ENCODE results near the gene PARD3. TPM values are rescaled to one million over a fixed set of nuclear protein-coding genes. Genes with fewer than 3 reads are reported as not detected.

PARD3 gene
- total RNA-seq, 2 donors from 2014 or later, result 36.1 to 48.5 TPM

GRCh38 chr10:34133406-34133805, 681.7 kb downstream of the PARD3 start:
- ATAC-seq, result no peak

DNA sequence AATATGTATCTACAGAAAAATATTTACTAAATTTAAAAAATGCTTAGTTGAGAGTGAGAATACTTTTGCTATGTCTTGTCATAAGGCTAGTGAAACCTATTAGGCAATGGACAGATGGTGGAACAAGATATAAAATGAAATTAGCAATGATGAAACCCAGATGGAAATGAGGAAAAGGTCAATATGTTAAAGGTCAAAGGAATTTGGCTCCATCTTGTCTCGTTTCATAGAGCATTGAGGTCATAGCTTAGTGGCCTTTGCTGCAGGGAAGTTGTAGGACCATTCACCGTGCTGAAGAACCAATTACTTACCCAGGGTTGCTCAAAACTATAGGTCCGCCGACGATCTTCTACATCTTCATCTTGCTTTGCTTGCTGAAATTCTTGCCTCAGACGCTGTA, 683.9 kb downstream of the PARD3 start:
- TF ChIP-seq, protein P1, sequence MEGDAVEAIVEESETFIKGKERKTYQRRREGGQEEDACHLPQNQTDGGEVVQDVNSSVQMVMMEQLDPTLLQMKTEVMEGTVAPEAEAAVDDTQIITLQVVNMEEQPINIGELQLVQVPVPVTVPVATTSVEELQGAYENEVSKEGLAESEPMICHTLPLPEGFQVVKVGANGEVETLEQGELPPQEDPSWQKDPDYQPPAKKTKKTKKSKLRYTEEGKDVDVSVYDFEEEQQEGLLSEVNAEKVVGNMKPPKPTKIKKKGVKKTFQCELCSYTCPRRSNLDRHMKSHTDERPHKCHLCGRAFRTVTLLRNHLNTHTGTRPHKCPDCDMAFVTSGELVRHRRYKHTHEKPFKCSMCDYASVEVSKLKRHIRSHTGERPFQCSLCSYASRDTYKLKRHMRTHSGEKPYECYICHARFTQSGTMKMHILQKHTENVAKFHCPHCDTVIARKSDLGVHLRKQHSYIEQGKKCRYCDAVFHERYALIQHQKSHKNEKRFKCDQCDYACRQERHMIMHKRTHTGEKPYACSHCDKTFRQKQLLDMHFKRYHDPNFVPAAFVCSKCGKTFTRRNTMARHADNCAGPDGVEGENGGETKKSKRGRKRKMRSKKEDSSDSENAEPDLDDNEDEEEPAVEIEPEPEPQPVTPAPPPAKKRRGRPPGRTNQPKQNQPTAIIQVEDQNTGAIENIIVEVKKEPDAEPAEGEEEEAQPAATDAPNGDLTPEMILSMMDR (IDR thresholded peaks at IDR 0.05), result no peak
- no peak for TF ChIP-seq POLR2A (IDR thresholded peaks at IDR 0.05)
- WGBS, 2 donors, result 89 to 92% methylated on average over 6 of the region's 6 CpGs

More at GRCh38 chr10:34133406-34133805, 681.7 kb downstream of the PARD3 start:
- H3K9me3 ChIP-seq, result no peaks in the 10 kb centered on the region
- no peaks in the 10 kb centered on the region for H3K36me3 ChIP-seq (replicated peaks in 1 of 2; ENCODE audit: insufficient read depth in 1 of 2, low read depth in 2 of 2)
- no peak for DNase-seq
- no peaks in the 10 kb centered on the region for H3K27me3 ChIP-seq
- peaks cover 3% of the 10 kb centered on the region for H3K4me1 ChIP-seq
- no peak overlapping the region for H3K27ac ChIP-seq
- H3K4me3 ChIP-seq, result no peak overlapping the region
- intact Hi-C loops (cut with DNase I), result no loop called here
- 91 to 97% methylated on average over 5 of the region's 5 CpGs for WGBS, 2 donors
- TF ChIP-seq, protein P1 (IDR thresholded peaks at IDR 0.05), result no peak

DNA sequence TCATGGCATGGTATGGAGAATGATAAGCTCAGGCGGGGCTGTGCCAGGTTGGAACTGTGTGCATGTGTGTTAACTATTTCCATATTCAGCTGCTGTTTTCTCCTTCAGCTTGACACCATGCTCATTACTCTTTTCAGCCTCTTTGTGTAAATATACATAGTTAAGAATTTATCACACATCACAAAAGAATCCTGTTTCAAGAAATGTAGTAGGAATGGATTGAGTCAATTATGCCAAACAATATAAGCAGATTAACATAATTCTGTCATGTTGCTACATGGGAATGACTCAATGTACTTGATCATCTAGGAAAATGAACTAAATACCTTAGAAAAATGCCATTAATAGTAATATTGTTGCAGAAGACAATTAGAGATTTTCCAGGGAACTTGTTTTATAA, 687.4 kb downstream of the PARD3 start:
- WGBS, 2 donors, result 57 to 66% methylated on average over 1 of the region's 1 CpG
- no peaks in the 10 kb centered on the region for H3K36me3 ChIP-seq (replicated peaks in 1 of 2; ENCODE audit: insufficient read depth in 1 of 2, low read depth in 2 of 2)
- H3K4me1 ChIP-seq, result no peaks in the 10 kb centered on the region
- DNase-seq (no peak), ATAC-seq (no peak)
- no peak overlapping the region for H3K27ac ChIP-seq
- intact Hi-C loops (cut with DNase I), result no loop called here
- no peaks in the 10 kb centered on the region for H3K9me3 ChIP-seq
- no peak overlapping the region for H3K4me3 ChIP-seq
- TF ChIP-seq POLR2A (IDR thresholded peaks at IDR 0.05), result no peak
- TF ChIP-seq, protein P1 (IDR thresholded peaks at IDR 0.05), result no peak
- H3K27me3 ChIP-seq, result no peaks in the 10 kb centered on the region

More for the DNA sequence above, 683.9 kb downstream of the PARD3 start:
- H3K4me3 ChIP-seq, result no peak overlapping the region
- no peak for DNase-seq
- no peak for ATAC-seq
- no peak overlapping the region for H3K27ac ChIP-seq
- H3K27me3 ChIP-seq, result no peaks in the 10 kb centered on the region
- H3K36me3 ChIP-seq (replicated peaks in 1 of 2; ENCODE audit: insufficient read depth in 1 of 2, low read depth in 2 of 2), result no peaks in the 10 kb centered on the region
- H3K9me3 ChIP-seq, result no peaks in the 10 kb centered on the region
- no peaks in the 10 kb centered on the region for H3K4me1 ChIP-seq
- intact Hi-C loops (cut with DNase I), result no loop called here

DNA sequence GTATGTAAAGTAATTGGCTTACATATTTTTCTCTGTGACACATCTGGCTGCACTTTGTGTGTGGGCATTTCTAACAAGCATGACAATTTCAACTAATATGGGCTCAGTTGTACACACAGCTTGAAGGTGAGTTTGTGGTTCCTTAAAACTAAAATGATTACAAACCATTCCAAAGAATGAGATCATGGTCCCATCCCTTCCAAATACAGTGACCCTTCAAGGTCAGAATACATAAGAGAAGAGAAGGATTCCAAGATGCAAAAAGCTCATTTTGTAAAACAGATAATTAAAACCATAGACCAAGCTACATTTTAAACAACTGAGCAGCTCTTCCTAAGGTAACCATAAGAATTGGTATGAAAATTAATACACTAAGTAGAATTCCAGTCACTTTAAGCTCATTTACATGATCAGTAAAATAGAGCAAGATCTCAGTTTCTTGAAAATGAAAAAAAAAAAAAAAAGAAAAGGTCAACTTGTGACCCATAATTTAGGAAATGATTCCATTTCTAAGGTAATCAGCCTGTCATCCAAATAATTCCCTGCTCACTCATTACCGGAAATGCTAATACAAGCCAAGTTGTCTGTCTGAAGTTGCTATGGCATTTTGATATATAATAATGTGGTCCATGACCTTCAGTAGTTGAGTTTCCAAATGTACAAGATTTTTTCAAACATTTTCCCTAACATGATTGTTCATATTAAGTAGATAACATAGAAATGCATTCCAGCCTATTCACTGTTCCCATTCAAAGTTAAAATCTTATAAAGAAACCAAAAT, 688.5 kb downstream of the PARD3 start:
- Histone ChIP-seq H3K4me3 (no peak overlapping the region), H3K27ac (no peak overlapping the region), H3K9me3 (no peaks in the 10 kb centered on the region), H3K4me1 (peaks cover 11% of the 10 kb centered on the region), H3K36me3 (replicated peaks in 1 of 2; ENCODE audit: insufficient read depth in 1 of 2, low read depth in 2 of 2) (no peaks in the 10 kb centered on the region), H3K27me3 (no peaks in the 10 kb centered on the region)
- intact Hi-C loops (cut with DNase I), result no loop called here
- ATAC-seq (no peak), DNase-seq (no peak)
- WGBS, 2 donors, result 73 to 83% methylated on average over 1 of the region's 1 CpG
- TF ChIP-seq, protein P1 (IDR thresholded peaks at IDR 0.05), result no peak
- no peak for TF ChIP-seq POLR2A (IDR thresholded peaks at IDR 0.05)

GRCh38 chr10:34125702-34126101, 689.4 kb downstream of the PARD3 start:
- no peak overlapping the region for H3K27ac ChIP-seq
- intact Hi-C loops (cut with DNase I), result no loop called here
- TF ChIP-seq POLR2A (IDR thresholded peaks at IDR 0.05), result no peak
- TF ChIP-seq, protein P1 (IDR thresholded peaks at IDR 0.05), result no peak
- no peak overlapping the region for H3K4me3 ChIP-seq
- no peaks in the 10 kb centered on the region for H3K27me3 ChIP-seq
- ATAC-seq (no peak), DNase-seq (no peak)
- peaks cover 17% of the 10 kb centered on the region for H3K4me1 ChIP-seq
- WGBS, 2 donors, result 74 to 80% methylated on average over 5 of the region's 5 CpGs
- H3K9me3 ChIP-seq, result no peaks in the 10 kb centered on the region
- H3K36me3 ChIP-seq (replicated peaks in 1 of 2; ENCODE audit: insufficient read depth in 1 of 2, low read depth in 2 of 2), result no peaks in the 10 kb centered on the region
